PFSK-1 (cell line): ENCODE results near the gene RPL36AL.

Experiments used
- FOXP2 ChIP-seq: optimal IDR thresholded peaks from 2 replicates; pipeline ENCODE3; 2011; ENCODE audit warnings: borderline replicate concordance, control low read depth, inconsistent platforms; ENCODE audit not compliant: insufficient read depth; ENCODE audit errors: extremely low read length, extremely low read depth
- POLR2AphosphoS5 ChIP-seq: IDR thresholded peaks from 2 replicates; pipeline ENCODE4 v1.6.1; 2012; ENCODE audit warnings: low read depth, mild to moderate bottlenecking, control low read depth, low read length, moderate library complexity
- REST ChIP-seq, 2 experiments: IDR thresholded peaks; 2 replicates each; pipeline versions ENCODE4 v1.6.1 to v1.8.0; 2011 to 2012; ENCODE audit warnings: low read depth in 2 of 2, low read length in 2 of 2, control low read depth in 1 of 2, inconsistent platforms in 1 of 2, mild to moderate bottlenecking in 1 of 2, moderate library complexity in 1 of 2; ENCODE audit not compliant: insufficient read depth in 1 of 2
- SIN3A ChIP-seq: IDR thresholded peaks from 2 replicates; pipeline ENCODE4 v1.6.1; 2012; ENCODE audit warnings: mild to moderate bottlenecking, low read length, moderate library complexity, borderline replicate concordance; ENCODE audit not compliant: insufficient read depth
- TAF1 ChIP-seq: IDR thresholded peaks from 2 replicates; pipeline ENCODE4 v1.6.1; 2012; ENCODE audit warnings: low read length, control low read depth, borderline replicate concordance; ENCODE audit not compliant: insufficient read depth

The RPL36AL gene

GRCh38 chr14:49642163-49642562, 21.7 kb upstream of the RPL36AL start:
- TF ChIP-seq POLR2AphosphoS5 (no peak), SIN3A (no peak), REST (IDR thresholded peaks at IDR 0.05; ENCODE audit: insufficient read depth in 1 of 2, low read depth in 2 of 2, low read length in 2 of 2) (no peak)

- TF ChIP-seq POLR2AphosphoS5 (peak; percentile 13; the same call in 1 of the 2 replicates), SIN3A (no peak)
Observed at GRCh38 chr14:49641697-49642129, 21.3 kb upstream of the RPL36AL start.

GRCh38 chr14:49640540-49641417, 20.4 kb upstream of the RPL36AL start:
- TF ChIP-seq REST (IDR thresholded peaks at IDR 0.05; ENCODE audit: insufficient read depth in 1 of 2, low read depth in 2 of 2, low read length in 2 of 2), result no peak
- TF ChIP-seq POLR2AphosphoS5, result no peak
- no peak for TF ChIP-seq SIN3A
- TF ChIP-seq FOXP2, result no peak
- TF ChIP-seq TAF1, result no peak

- TF ChIP-seq SIN3A (no peak), POLR2AphosphoS5 (no peak), FOXP2 (no peak), TAF1 (no peak), REST (IDR thresholded peaks at IDR 0.05; ENCODE audit: insufficient read depth in 1 of 2, low read depth in 2 of 2, low read length in 2 of 2) (no peak)
Observed at GRCh38 chr14:49637534-49638078, 17.2 kb upstream of the RPL36AL start.

- TF ChIP-seq POLR2AphosphoS5 (no peak), FOXP2 (no peak), SIN3A (no peak), REST (IDR thresholded peaks at IDR 0.05; ENCODE audit: insufficient read depth in 1 of 2, low read depth in 2 of 2, low read length in 2 of 2) (no peak)
Observed at GRCh38 chr14:49636866-49637265, 16.4 kb upstream of the RPL36AL start.
